Activated T-helper 1 cell treated with anti-CD3 and anti-CD28 coated beads, Interleukin-2, amount 50 U/mL, for 16 hours (primary cell): Measurements from ENCODE around the gene LZTS2.

Experiments
- DNase-seq, 2 donors: peaks; one replicate each; pipeline ENCODE4 v3.0.0-alpha.2; 2020; ENCODE audit warnings: low read depth in 1 of 2, low spot score in 1 of 2

The LZTS2 gene

GRCh38 chr10:100997360-100998182 is 2.0 kb upstream of the LZTS2 start:
- peak; percentile 54 to 61 for DNase-seq

GRCh38 chr10:100998183-100998990 is 1.2 kb upstream of the LZTS2 start:
- DNase-seq = peak; percentile 38 to 48

GRCh38 chr10:100998991-100999741 is 442 bp upstream of the LZTS2 start:
- peak; percentile 59 to 67 for DNase-seq

GRCh38 chr10:101000127-101000914 is 713 bp downstream of the LZTS2 start:
- DNase-seq = no peak

- no peak for DNase-seq
Observed at GRCh38 chr10:101000915-101001658, 1.5 kb downstream of the LZTS2 start.

- DNase-seq = no peak
Observed at GRCh38 chr10:101001659-101002035, 2.0 kb downstream of the LZTS2 start.

GRCh38 chr10:101002456-101002855 is 2.8 kb downstream of the LZTS2 start:
- no peak for DNase-seq

GRCh38 chr10:101003639-101004206 is 4.1 kb downstream of the LZTS2 start:
- DNase-seq = no peak

GRCh38 chr10:101005361-101005760 is 5.8 kb downstream of the LZTS2 start:
- no peak for DNase-seq

GRCh38 chr10:101005869-101006567 is 6.4 kb downstream of the LZTS2 start:
- no peak for DNase-seq

- no peak for DNase-seq
Observed at GRCh38 chr10:101006593-101007098, 7.0 kb downstream of the LZTS2 start.

- no peak for DNase-seq
Observed at GRCh38 chr10:101007099-101007711, 7.6 kb downstream of the LZTS2 start.

GRCh38 chr10:101007915-101008822 is 8.6 kb downstream of the LZTS2 start:
- DNase-seq = no peak

- DNase-seq = no peak
Observed at GRCh38 chr10:101008823-101009423, 9.3 kb downstream of the LZTS2 start.

GRCh38 chr10:101010329-101010728 is 10.7 kb downstream of the LZTS2 start:
- DNase-seq = no peak

GRCh38 chr10:101011517-101012423 is 12.2 kb downstream of the LZTS2 start:
- DNase-seq = no peak
